A673 (cell line): ENCODE results near the gene PTPRQ.

Source experiments
- CTCF ChIP-seq: fragments of 300-800, 200-600 bp; sonication (generic); conservative IDR thresholded peaks from 2 replicates; pipeline ENCODE4 v1.5.1; 2017; ENCODE audit warnings: low read depth, mild to moderate bottlenecking, antibody characterized with exemption, low read length, moderate library complexity, mixed read lengths
- EZH2 ChIP-seq: fragments of 200-600 bp; sonication (generic); IDR thresholded peaks from 2 replicates; pipeline ENCODE4 v1.6.1; 2017; ENCODE audit warnings: borderline replicate concordance, low read depth, mild to moderate bottlenecking, mixed read lengths, antibody characterized with exemption, low read length; ENCODE audit not compliant: poor library complexity, severe bottlenecking

- TF ChIP-seq CTCF (no peak), EZH2 (no peak)
These were observed 47.1 kb downstream of the PTPRQ start for GRCh38 chr12:80491166-80491565.
